ENCODE measurements around the gene TAF11L7.
"Not testable (repeated sequence)": the region's sequence is repeated elsewhere in the genome, so short reads cannot be mapped to it uniquely, and the experiment has no call there.

Gene TAF11L7

GRCh38 chr5:17585658-17586057, at the start of gene TAF11L7:
Gene TAF11L7, minus strand, starts transcription at chr5:17585758.
- not testable (repeated sequence) for DNase-seq

GRCh38 chr5:17634160-17634559, 48.6 kb upstream of the TAF11L7 start, which contains the start of gene TAF11L14:
Gene TAF11L14, plus strand, starts transcription at chr5:17634460.
- DNase-seq = no peak

GRCh38 chr5:17631788-17632187, 46.2 kb upstream of the TAF11L7 start, which contains the start of gene TAF11L13:
Gene TAF11L13, plus strand, starts transcription at chr5:17632088.
- not testable (repeated sequence) for DNase-seq

- no peak for DNase-seq
Measured at GRCh38 chr5:17625686-17626085, 40.1 kb upstream of the TAF11L7 start.

GRCh38 chr5:17620627-17621026, 35.1 kb upstream of the TAF11L7 start:
- no peak for DNase-seq

- DNase-seq = no peak
Measured at GRCh38 chr5:17619354-17619753, 33.8 kb upstream of the TAF11L7 start.

GRCh38 chr5:17614872-17615605, 29.5 kb upstream of the TAF11L7 start:
- DNase-seq = no peak

GRCh38 chr5:17610092-17610491, 24.5 kb upstream of the TAF11L7 start, which contains the start of gene TAF11L12:
Gene TAF11L12, plus strand, starts transcription at chr5:17610392.
- not testable (repeated sequence) for DNase-seq

GRCh38 chr5:17607461-17607860, 21.9 kb upstream of the TAF11L7 start:
- not testable (repeated sequence) for DNase-seq

- no peak for DNase-seq
Measured at GRCh38 chr5:17604951-17605350, 19.4 kb upstream of the TAF11L7 start.

GRCh38 chr5:17603880-17604279, 18.3 kb upstream of the TAF11L7 start, which contains the start of gene TAF11L11:
Gene TAF11L11, plus strand, starts transcription at chr5:17604183.
- not testable (repeated sequence) for DNase-seq

GRCh38 chr5:17597728-17598127, 12.2 kb upstream of the TAF11L7 start, which contains the start of gene TAF11L10:
Gene TAF11L10, minus strand, starts transcription at chr5:17597828.
- not testable (repeated sequence) for DNase-seq

- DNase-seq = not testable (repeated sequence)
Measured at GRCh38 chr5:17594255-17594654, 8.7 kb upstream of the TAF11L7 start, which contains the start of gene TAF11L9. Gene TAF11L9, minus strand, starts transcription at chr5:17594394.

- DNase-seq = not testable (repeated sequence)
Measured at GRCh38 chr5:17590860-17591259, 5.3 kb upstream of the TAF11L7 start, which contains the start of gene TAF11L8. Gene TAF11L8, minus strand, starts transcription at chr5:17590960.
